SU-DHL-6 (cell line): ENCODE results near the gene BAHCC1.

Experiments used
- H2AFZ ChIP-seq: fragments of 200-600 bp; sonication (generic); 2 replicates; pipeline ENCODE4 v1.6.1; 2014; ENCODE audit warnings: low read depth, mild to moderate bottlenecking, moderate library complexity, mixed read lengths, antibody characterized with exemption, low read length; ENCODE audit not compliant: severe bottlenecking
- H3F3A ChIP-seq: fragments of 200-600 bp; shearing (Covaris generic); 2 replicates; pipeline ENCODE4 v1.6.0; 2016; ENCODE audit warnings: antibody characterized with exemption, mild to moderate bottlenecking; ENCODE audit not compliant: insufficient read depth
- H3K27ac ChIP-seq: fragments of 200-600 bp; sonication (generic); 2 replicates; pipeline ENCODE4 v1.5.1; 2016; ENCODE audit warnings: low read depth, mild to moderate bottlenecking, low read length, moderate library complexity, mixed read lengths
- H3K27me3 ChIP-seq: fragments of 200-600 bp; sonication (generic), shearing (Covaris generic); 2 replicates; pipeline ENCODE4 v1.6.0; 2014; ENCODE audit warnings: mild to moderate bottlenecking, low read length
- H3K36me3 ChIP-seq: fragments of 200-600 bp; sonication (generic); 2 replicates; pipeline ENCODE4 v1.6.1; 2014; ENCODE audit warnings: mild to moderate bottlenecking, low read length, mixed read lengths
- H3K4me2 ChIP-seq: fragments of 300-600, 200-600 bp; shearing (Covaris generic), sonication (generic); 2 replicates; pipeline ENCODE4 v1.6.0; 2014; ENCODE audit warnings: low read length, low read depth, mild to moderate bottlenecking; ENCODE audit not compliant: poor library complexity, severe bottlenecking
- H3K4me3 ChIP-seq: fragments of 200-600 bp; sonication (generic); 2 replicates; pipeline ENCODE4 v1.5.1; 2014; ENCODE audit warnings: antibody characterized with exemption, low read length, mild to moderate bottlenecking, mixed read lengths; ENCODE audit not compliant: insufficient read depth, poor library complexity, severe bottlenecking
- H3K79me2 ChIP-seq: fragments of 200-600 bp; sonication (generic); 2 replicates; pipeline ENCODE4 v1.6.1; 2014; ENCODE audit warnings: mild to moderate bottlenecking, low read length, moderate library complexity; ENCODE audit not compliant: insufficient read depth
- H3K9ac ChIP-seq: fragments of 200-600 bp; sonication (generic); 2 replicates; pipeline ENCODE4 v1.7.0; 2014; ENCODE audit warnings: mild to moderate bottlenecking, low read length
- H3K9me2 ChIP-seq: fragments of 200-600 bp; sonication (generic); replicated peaks from 2 replicates; pipeline ENCODE4 v1.6.1; 2014; ENCODE audit warnings: low read length; ENCODE audit not compliant: insufficient read depth
- H3K9me3 ChIP-seq: fragments of 200-600 bp; sonication (generic); 2 replicates; pipeline ENCODE4 v1.6.1; 2014; ENCODE audit warnings: low read length, mixed read lengths; ENCODE audit not compliant: insufficient read depth
- H4K20me1 ChIP-seq: fragments of 200-600 bp; sonication (generic); 2 replicates; pipeline ENCODE4 v1.6.1; 2014; ENCODE audit warnings: low read depth, mild to moderate bottlenecking, antibody characterized with exemption, low read length, moderate library complexity, mixed read lengths
- CTCF ChIP-seq: fragments of 200-600 bp; sonication (generic); IDR thresholded peaks from one replicate; pipeline ENCODE4 v1.5.1; 2017; ENCODE audit warnings: antibody characterized with exemption, mild to moderate bottlenecking, low read length, moderate library complexity; ENCODE audit not compliant: insufficient read depth, poor library complexity, severe bottlenecking
- EZH2phosphoT487 ChIP-seq: fragments of 200-600 bp; sonication (generic), shearing (Covaris generic); conservative IDR thresholded peaks from 2 replicates; pipeline ENCODE4 v1.6.1; 2018; ENCODE audit warnings: mild to moderate bottlenecking, antibody characterized with exemption, low read length, moderate library complexity, mixed read lengths

Gene BAHCC1

GRCh38 chr17:81416612-81417011 is 21.4 kb downstream of the BAHCC1 start:
- H3F3A ChIP-seq, result no peaks in the 10 kb centered on the region
- no peaks in the 10 kb centered on the region for H3K9me2 ChIP-seq
- no peak overlapping the region for H3K4me3 ChIP-seq
- H3K36me3 ChIP-seq, result no peaks in the 10 kb centered on the region
- H3K4me2 ChIP-seq, result no peak overlapping the region
- no peaks in the 10 kb centered on the region for H3K79me2 ChIP-seq
- H3K27me3 ChIP-seq, result no peaks in the 10 kb centered on the region
- no peak overlapping the region for H2AFZ ChIP-seq
- H3K9ac ChIP-seq, result no peak overlapping the region
- H4K20me1 ChIP-seq, result no peaks in the 10 kb centered on the region
- TF ChIP-seq CTCF (no peak), EZH2phosphoT487 (no peak)
- no peaks in the 10 kb centered on the region for H3K9me3 ChIP-seq
- no peak overlapping the region for H3K27ac ChIP-seq

- Histone ChIP-seq H3K27ac (no peak overlapping the region), H3K36me3 (no peaks in the 10 kb centered on the region), H4K20me1 (no peaks in the 10 kb centered on the region), H3K4me3 (no peak overlapping the region), H3K27me3 (no peaks in the 10 kb centered on the region), H3K9me2 (no peaks in the 10 kb centered on the region), H2AFZ (no peak overlapping the region), H3K79me2 (no peaks in the 10 kb centered on the region), H3K9me3 (no peaks in the 10 kb centered on the region), H3F3A (no peaks in the 10 kb centered on the region), H3K9ac (no peak overlapping the region), H3K4me2 (no peak overlapping the region)
- TF ChIP-seq CTCF, result no peak
- TF ChIP-seq EZH2phosphoT487, result no peak
Measured at GRCh38 chr17:81417049-81417878, 22.0 kb downstream of the BAHCC1 start.

- Histone ChIP-seq H3K36me3 (no peaks in the 10 kb centered on the region), H4K20me1 (no peaks in the 10 kb centered on the region), H3K9me3 (no peaks in the 10 kb centered on the region), H3K79me2 (no peaks in the 10 kb centered on the region), H2AFZ (no peak overlapping the region), H3K27me3 (no peaks in the 10 kb centered on the region), H3K9me2 (no peaks in the 10 kb centered on the region), H3F3A (no peaks in the 10 kb centered on the region), H3K9ac (no peak overlapping the region), H3K4me2 (no peak overlapping the region), H3K27ac (no peak overlapping the region), H3K4me3 (no peak overlapping the region)
- TF ChIP-seq CTCF, result no peak
- TF ChIP-seq EZH2phosphoT487, result no peak
Measured at GRCh38 chr17:81417879-81418709, 22.8 kb downstream of the BAHCC1 start.
